DMS53 (cell line): ENCODE measurements around the gene CCDC88B.

Experiments used
- DNase-seq: peaks from one replicate; lab custom pipeline; 2025; lab: John Stamatoyannopoulos, UW

The CCDC88B gene

GRCh38 chr11:64343767-64344559 lies 4.0 kb downstream of the CCDC88B start:
- DNase-seq = peak; percentile 55

- no peak for DNase-seq
Measured at GRCh38 chr11:64344787-64345186, 4.8 kb downstream of the CCDC88B start.

- no peak for DNase-seq
Measured at GRCh38 chr11:64347193-64347867, 7.3 kb downstream of the CCDC88B start.

DNA sequence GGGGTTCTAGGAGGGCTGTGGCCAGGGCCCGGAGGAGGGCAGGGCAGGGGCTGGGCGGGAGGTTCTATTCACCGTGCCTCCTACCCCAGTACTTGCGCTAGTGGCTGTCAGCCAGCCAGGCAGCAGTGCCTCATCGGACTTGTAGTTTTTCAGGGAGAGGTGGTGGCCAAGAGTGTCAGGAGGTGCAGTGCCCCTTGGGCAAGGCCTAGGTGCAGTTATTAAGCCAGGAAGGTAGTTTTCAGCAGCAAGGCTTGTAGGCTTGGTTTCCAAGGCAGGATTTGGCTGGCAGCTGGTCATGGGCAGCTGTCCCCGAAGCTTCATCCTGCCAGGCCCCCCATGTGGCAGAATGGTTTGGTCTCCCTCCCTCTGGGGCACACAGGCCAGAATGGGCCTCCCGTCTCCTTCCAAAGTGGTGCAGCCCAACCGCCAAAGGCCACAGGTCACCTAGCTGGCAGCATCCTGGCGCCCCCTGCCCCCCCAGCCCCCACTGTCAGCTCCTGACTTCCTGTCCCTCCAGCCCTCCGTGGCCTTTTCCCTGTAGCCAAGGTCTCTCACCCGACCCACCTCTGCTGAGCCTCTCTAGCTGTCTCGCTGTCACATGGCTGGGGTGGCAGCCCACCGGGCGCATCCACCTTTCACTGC lies 8.5 kb downstream of the CCDC88B start:
- DNase-seq = no peak

GRCh38 chr11:64349025-64349387 lies 9.0 kb downstream of the CCDC88B start:
- DNase-seq = no peak

DNA sequence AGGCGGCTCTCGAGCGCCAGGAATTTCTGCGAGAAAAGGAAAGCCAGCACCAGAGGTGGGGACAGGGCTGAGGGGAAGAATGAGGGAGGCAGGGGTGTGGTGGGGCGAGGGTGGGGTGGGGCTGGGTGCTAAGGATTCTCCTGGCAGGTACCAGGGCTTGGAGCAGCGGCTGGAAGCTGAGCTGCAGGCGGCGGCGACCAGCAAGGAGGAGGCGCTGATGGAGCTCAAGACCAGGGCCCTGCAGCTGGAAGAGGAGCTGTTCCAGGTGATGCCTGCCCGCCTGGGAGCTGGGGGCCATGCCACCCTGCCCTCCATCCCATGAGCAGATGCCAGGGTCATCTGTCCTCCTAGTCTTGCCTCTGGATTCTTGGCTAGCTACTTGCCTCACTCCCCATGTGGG lies 9.4 kb downstream of the CCDC88B start:
- no peak for DNase-seq

- DNase-seq = no peak
Measured at GRCh38 chr11:64351136-64351631, 11.2 kb downstream of the CCDC88B start.

DNA sequence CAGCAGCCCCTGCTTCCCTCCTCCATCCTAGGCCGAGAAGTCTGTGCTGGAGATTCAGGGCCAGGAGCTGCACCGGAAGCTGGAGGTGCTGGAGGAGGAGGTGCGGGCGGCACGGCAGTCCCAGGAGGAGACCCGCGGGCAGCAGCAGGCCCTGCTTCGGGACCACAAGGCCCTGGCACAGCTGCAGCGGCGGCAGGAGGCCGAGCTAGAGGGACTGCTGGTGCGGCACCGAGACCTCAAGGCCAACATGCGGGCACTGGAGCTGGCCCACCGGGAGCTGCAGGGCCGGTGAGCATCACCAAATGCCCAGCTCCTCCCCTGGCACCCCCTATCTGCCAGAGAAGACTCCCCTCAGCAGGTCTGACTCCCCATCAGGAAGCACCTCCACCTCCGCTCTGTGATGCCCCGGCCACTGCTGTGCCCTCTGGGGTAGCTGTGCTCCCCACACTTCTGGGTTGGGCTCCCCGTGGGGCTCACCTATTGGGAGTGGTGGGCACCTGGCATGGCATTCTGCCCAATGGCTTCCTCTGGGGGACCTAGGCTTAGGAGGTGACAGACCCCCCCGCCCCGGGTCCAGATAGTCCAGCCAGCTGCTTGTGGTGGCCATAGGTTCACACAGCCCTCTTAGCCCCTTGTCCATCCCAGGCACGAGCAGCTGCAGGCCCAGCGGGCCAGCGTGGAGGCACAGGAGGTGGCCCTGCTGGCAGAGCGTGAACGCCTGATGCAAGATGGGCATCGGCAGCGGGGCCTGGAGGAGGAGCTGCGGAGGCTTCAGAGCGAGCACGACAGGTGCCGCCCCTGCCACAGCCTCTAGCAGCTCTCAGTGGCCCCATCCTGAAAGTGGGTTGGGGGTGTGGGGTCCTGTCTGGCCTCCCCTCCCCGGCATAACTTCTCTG lies 12.3 kb downstream of the CCDC88B start:
- DNase-seq = peak; percentile 77

- DNase-seq = peak; percentile 82
Measured at GRCh38 chr11:64352995-64353714, 13.2 kb downstream of the CCDC88B start.

- DNase-seq = no peak
Measured at GRCh38 chr11:64353715-64354506, 13.9 kb downstream of the CCDC88B start.

- DNase-seq = peak; percentile 92
Measured at GRCh38 chr11:64355078-64355940, 15.3 kb downstream of the CCDC88B start.

- peak; percentile 72 for DNase-seq
Measured at GRCh38 chr11:64356498-64357411, 16.8 kb downstream of the CCDC88B start.

- no peak for DNase-seq
Measured at GRCh38 chr11:64357446-64357845, 17.4 kb downstream of the CCDC88B start.

DNA sequence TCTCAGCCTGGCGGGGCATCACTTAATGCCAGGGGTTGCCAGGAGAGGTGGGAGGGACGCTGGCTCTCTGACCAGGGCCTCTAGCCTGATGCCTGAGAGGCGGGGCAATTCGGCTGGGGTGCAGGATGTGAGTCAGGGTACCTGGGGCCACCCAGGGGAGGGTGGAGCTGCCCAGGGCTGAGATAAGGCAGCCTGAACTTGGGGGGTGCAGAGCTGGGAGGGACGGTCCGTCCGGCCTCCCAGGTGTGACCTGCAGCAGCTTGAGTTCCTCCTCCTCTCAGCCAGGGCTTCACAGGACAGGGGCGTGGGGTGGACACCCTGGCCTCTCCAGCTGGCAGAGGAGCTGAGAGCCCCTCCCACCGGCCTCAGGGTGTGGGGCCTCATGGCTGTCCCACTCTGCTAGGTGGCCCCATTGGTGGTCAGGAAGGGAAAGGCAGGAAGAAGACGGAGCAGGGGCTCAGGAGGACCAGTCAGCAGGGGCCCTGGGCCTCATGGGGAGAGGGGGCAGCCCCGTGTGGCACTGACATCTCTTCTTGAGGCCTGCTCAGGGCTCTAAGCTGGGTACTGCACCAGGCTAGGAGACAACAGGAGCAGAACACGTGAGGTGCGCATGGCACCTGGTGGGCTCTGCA lies 18.0 kb downstream of the CCDC88B start:
- no peak for DNase-seq

DNA sequence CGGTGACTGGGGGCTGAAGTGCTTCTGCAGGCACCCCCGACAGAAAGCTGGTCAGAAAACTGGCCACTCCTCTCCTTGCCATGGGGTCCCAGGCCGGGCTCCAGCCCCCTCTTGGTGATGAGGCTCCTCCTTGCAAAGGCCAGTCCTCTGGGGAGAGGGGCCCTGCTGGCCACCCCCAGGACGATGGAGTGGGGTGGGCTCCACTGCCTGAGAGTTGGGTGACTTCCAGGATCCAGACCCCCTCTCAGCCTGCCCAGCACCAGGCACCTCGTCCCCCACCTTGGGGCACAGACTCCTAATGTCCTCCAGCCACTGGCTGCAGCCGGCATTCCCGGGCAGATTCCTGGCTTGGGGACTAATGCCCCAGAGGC lies 18.5 kb downstream of the CCDC88B start:
- DNase-seq = no peak

DNA sequence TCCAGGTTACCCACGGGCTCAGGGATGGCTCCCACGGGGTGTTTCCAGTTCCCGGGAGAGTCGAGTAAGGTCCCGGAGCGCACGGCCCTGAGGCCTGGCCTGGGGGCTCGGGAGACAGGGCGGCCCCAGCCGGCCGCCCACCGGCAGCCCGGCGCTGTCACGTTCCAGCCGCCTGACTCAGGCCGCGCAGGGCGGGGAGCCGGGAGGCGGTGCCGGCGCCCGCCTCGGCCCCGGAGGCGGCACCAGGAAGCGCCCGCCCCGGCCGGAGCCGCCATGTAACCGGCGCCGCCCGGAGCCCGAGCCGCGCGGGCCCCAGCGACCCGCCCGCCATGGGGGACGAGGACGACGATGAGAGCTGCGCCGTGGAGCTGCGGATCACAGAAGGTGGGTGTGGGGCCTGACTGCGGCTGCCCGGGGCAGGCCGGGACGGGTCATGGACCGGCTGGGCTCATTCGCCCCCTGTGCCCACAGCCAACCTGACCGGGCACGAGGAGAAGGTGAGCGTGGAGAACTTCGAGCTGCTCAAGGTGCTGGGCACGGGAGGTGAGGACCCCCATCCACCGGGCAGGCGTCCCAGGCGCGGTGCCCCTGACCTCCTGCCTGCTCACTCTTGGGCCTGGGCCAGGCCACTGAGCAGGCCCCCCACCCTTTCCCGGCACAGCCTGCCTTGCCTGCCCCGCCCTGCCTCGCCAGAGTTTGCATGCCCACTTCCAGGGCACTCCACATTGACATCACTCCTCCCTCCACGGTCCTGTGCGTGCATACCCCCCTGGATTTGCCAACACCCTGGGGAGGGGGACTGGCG lies 19.1 kb downstream of the CCDC88B start, which contains the start of gene RPS6KA4:
RPS6KA4 (plus strand) TSS at position 256 of the 805 bp plus-strand sequence; CDS start at position 330, 74 bp downstream.
- DNase-seq = peak; percentile 87
